Measurements from ENCODE around the gene MINK1.

- TF ChIP-seq CTCF (IDR thresholded peaks at IDR 0.05) (no peak), EZH2 (IDR thresholded peaks at IDR 0.05; ENCODE audit: borderline replicate concordance, insufficient read depth, low read depth, low read length, poor library complexity, severe bottlenecking) (no peak)
Observed at GRCh38 chr17:4937553-4937952, 104.4 kb downstream of the MINK1 start.
